HepG2 (cell line): ENCODE data around the gene ATP4A. TPM values are rescaled to one million over a fixed set of nuclear protein-coding genes. Genes with fewer than 3 reads are reported as not detected.
A peak's percentile ranks its signal among the peaks of the same experiment; 100 is the strongest.

Source experiments
- ARNT ChIP-seq: fragments of 450-650 bp; IDR thresholded peaks from 2 replicates; pipeline ENCODE4 v1.6.1; 2017
- FOXO1 ChIP-seq: sonication (generic); formaldehyde crosslinking; IDR thresholded peaks from 2 replicates; pipeline ENCODE4 v1.4.0; 2020; ENCODE audit warnings: missing genetic modification reagents
- HDAC1 ChIP-seq: sonication (generic); formaldehyde crosslinking; IDR thresholded peaks from 2 replicates; pipeline ENCODE4 v1.5.1; 2020; ENCODE audit warnings: mild to moderate bottlenecking, missing genetic modification reagents
- RARA ChIP-seq: IDR thresholded peaks from 2 replicates; pipeline ENCODE4 v1.6.1; 2016; ENCODE audit warnings: missing genetic modification reagents, missing compliant biosample characterization
- RXRA ChIP-seq: sonication (generic); formaldehyde crosslinking; IDR thresholded peaks from 2 replicates; pipeline ENCODE4 v1.5.1; 2020; ENCODE audit warnings: missing genetic modification reagents
- ZNF234 ChIP-seq: sonication (generic); formaldehyde crosslinking; conservative IDR thresholded peaks from 2 replicates; pipeline ENCODE4 v1.5.1; 2020; ENCODE audit warnings: mild to moderate bottlenecking, missing genetic modification reagents
- ZNF354B ChIP-seq: sonication (generic); formaldehyde crosslinking; IDR thresholded peaks from 2 replicates; pipeline ENCODE4 v1.8.0; 2022; ENCODE audit warnings: mild to moderate bottlenecking, missing genetic modification reagents
- polyA plus RNA-seq, 8 experiments: library from polyadenylated mRNA; depleted of rRNA in 3 of 8; stranded (reverse) in 7 of 8; unstranded in 1 of 8; fragments of >200 nt; fragmentation: Illumina TruSeq in 4 of 8; extraction: Trizol in 4 of 8; gene quantifications; 2 replicates each; pipeline versions ENCODE4 v1.2.1 to v1.2.3, GENCODE V29; 2011 to 2016; ENCODE audit warnings: low read depth in 4 of 8, missing spikeins in 1 of 8, mixed read lengths in 1 of 8; ENCODE audit not compliant: insufficient read depth in 1 of 8
- total RNA-seq, 5 experiments: library from RNA; depleted of rRNA; stranded (reverse); fragments of >200 nt; fragmentation: Illumina TruSeq; extraction: Trizol; gene quantifications; 2 replicates each; pipeline ENCODE4 v1.2.3, GENCODE V29; 2016; ENCODE audit warnings: low read depth in 1 of 5
- TF ChIP-seq, protein P1 (sequence below): sonication (generic); formaldehyde crosslinking; IDR thresholded peaks from 2 replicates; pipeline ENCODE4 v1.4.0; 2020; ENCODE audit warnings: missing genetic modification reagents
- TF ChIP-seq, protein P2 (sequence below): sonication (generic); formaldehyde crosslinking; IDR thresholded peaks from 2 replicates; pipeline ENCODE4 v1.5.0; 2020; ENCODE audit warnings: mild to moderate bottlenecking, missing genetic modification reagents, moderate library complexity
- TF ChIP-seq, protein P3 (sequence below): sonication (generic); formaldehyde crosslinking; IDR thresholded peaks from 2 replicates; pipeline ENCODE4 v1.9.0; 2021; ENCODE audit warnings: missing genetic modification reagents, mild to moderate bottlenecking, borderline replicate concordance

The ATP4A gene
- total and polyA plus RNA-seq, 2 of the 13 experiments (the other 11 are each of a cell fraction or from before 2014, with no cell fraction given) = 0.08 to 0.11 TPM

DNA sequence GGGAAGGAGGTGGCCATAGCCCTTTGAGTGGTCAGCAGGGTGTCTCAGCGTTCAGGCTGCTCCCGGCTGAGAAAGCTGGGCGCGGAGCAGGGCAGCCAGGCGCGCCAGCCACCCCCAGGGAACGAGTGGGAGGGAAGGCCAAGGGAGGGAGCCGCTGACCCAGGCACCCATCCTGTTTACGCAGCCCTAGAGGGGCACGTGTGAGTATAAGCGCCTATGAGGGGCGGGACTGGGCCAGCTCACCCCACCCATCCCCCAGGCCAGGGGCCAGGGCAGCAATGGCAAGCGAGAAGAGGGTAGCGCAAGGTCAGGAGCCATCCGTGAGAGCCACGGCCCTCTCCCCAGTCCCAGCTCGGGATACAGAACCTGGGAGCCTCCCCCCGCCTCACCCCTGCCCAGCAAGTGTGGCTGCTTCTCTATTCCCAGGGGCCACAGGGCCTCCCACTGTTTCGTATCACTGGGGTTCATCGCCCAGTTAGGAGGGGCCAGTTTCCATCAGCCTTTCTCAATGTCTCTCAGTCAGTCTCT, 49.1 kb downstream of the ATP4A start (continued):
- TF ChIP-seq, protein P1, sequence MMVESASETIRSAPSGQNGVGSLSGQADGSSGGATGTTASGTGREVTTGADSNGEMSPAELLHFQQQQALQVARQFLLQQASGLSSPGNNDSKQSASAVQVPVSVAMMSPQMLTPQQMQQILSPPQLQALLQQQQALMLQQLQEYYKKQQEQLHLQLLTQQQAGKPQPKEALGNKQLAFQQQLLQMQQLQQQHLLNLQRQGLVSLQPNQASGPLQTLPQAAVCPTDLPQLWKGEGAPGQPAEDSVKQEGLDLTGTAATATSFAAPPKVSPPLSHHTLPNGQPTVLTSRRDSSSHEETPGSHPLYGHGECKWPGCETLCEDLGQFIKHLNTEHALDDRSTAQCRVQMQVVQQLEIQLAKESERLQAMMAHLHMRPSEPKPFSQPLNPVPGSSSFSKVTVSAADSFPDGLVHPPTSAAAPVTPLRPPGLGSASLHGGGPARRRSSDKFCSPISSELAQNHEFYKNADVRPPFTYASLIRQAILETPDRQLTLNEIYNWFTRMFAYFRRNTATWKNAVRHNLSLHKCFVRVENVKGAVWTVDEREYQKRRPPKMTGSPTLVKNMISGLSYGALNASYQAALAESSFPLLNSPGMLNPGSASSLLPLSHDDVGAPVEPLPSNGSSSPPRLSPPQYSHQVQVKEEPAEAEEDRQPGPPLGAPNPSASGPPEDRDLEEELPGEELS (CRISPR knock-in tag) = peak; percentile 65
- TF ChIP-seq, protein P2, sequence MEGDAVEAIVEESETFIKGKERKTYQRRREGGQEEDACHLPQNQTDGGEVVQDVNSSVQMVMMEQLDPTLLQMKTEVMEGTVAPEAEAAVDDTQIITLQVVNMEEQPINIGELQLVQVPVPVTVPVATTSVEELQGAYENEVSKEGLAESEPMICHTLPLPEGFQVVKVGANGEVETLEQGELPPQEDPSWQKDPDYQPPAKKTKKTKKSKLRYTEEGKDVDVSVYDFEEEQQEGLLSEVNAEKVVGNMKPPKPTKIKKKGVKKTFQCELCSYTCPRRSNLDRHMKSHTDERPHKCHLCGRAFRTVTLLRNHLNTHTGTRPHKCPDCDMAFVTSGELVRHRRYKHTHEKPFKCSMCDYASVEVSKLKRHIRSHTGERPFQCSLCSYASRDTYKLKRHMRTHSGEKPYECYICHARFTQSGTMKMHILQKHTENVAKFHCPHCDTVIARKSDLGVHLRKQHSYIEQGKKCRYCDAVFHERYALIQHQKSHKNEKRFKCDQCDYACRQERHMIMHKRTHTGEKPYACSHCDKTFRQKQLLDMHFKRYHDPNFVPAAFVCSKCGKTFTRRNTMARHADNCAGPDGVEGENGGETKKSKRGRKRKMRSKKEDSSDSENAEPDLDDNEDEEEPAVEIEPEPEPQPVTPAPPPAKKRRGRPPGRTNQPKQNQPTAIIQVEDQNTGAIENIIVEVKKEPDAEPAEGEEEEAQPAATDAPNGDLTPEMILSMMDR = 0 out of 2 replicates have a peak, but pooled peaks have one; percentile 34
- TF ChIP-seq HDAC1 (CRISPR knock-in tag) = no peak
- TF ChIP-seq RXRA (CRISPR knock-in tag) = 0 out of 2 replicates have a peak, but pooled peaks have one; percentile 18
- 0 out of 2 replicates have a peak, but pooled peaks have one; percentile 20 for TF ChIP-seq RARA (CRISPR knock-in tag)
- 0 out of 2 replicates have a peak, but pooled peaks have one; percentile 37 for TF ChIP-seq FOXO1 (CRISPR knock-in tag)
- TF ChIP-seq ZNF354B (CRISPR knock-in tag) = no peak
- TF ChIP-seq, protein P3, sequence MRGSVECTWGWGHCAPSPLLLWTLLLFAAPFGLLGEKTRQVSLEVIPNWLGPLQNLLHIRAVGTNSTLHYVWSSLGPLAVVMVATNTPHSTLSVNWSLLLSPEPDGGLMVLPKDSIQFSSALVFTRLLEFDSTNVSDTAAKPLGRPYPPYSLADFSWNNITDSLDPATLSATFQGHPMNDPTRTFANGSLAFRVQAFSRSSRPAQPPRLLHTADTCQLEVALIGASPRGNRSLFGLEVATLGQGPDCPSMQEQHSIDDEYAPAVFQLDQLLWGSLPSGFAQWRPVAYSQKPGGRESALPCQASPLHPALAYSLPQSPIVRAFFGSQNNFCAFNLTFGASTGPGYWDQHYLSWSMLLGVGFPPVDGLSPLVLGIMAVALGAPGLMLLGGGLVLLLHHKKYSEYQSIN (CRISPR knock-in tag) = no peak
- no peak for TF ChIP-seq ARNT
- TF ChIP-seq ZNF234 (CRISPR knock-in tag) = no peak
